Measurements from ENCODE around the gene IQSEC1. TPM values are rescaled to one million over a fixed set of nuclear protein-coding genes. Genes with fewer than 3 reads are reported as not detected.

The IQSEC1 gene
- total RNA-seq, 1 experiment from 2014 or later, result 13.5 TPM

GRCh38 chr3:13045241-13045903, 27.9 kb downstream of the IQSEC1 start:
- Histone ChIP-seq H3K4me3 (ENCODE audit: insufficient read depth, low read depth, low read length) (no peak overlapping the region), H3K36me3 (replicated peaks; ENCODE audit: control insufficient read depth, insufficient read depth, low read length) (no peaks in the 10 kb centered on the region), H3K27me3 (ENCODE audit: control insufficient read depth, insufficient read depth, low read length) (no peaks in the 10 kb centered on the region)
- no peak for DNase-seq

- Histone ChIP-seq H3K4me3 (ENCODE audit: insufficient read depth, low read depth, low read length) (no peak overlapping the region), H3K36me3 (replicated peaks; ENCODE audit: control insufficient read depth, insufficient read depth, low read length) (no peaks in the 10 kb centered on the region), H3K27me3 (ENCODE audit: control insufficient read depth, insufficient read depth, low read length) (no peaks in the 10 kb centered on the region)
- no peak for DNase-seq
These were observed 28.6 kb downstream of the IQSEC1 start for GRCh38 chr3:13044496-13045240.

GRCh38 chr3:13043656-13044055, 29.6 kb downstream of the IQSEC1 start:
- no peaks in the 10 kb centered on the region for H3K27me3 ChIP-seq (ENCODE audit: control insufficient read depth, insufficient read depth, low read length)

GRCh38 chr3:13042715-13043271, 30.4 kb downstream of the IQSEC1 start:
- H3K4me3 ChIP-seq (ENCODE audit: insufficient read depth, low read depth, low read length), result no peak overlapping the region
- peak; percentile 77 for DNase-seq

More at GRCh38 chr3:13043656-13044055, 29.6 kb downstream of the IQSEC1 start:
- H3K4me3 ChIP-seq (ENCODE audit: insufficient read depth, low read depth, low read length), result no peak overlapping the region
- no peak for DNase-seq
- H3K36me3 ChIP-seq (replicated peaks; ENCODE audit: control insufficient read depth, insufficient read depth, low read length), result no peaks in the 10 kb centered on the region

GRCh38 chr3:13042127-13042701, 31.0 kb downstream of the IQSEC1 start:
- H3K4me3 ChIP-seq (ENCODE audit: insufficient read depth, low read depth, low read length), result no peak overlapping the region
- peak; percentile 61 for DNase-seq
- H3K27me3 ChIP-seq (ENCODE audit: control insufficient read depth, insufficient read depth, low read length), result no peaks in the 10 kb centered on the region
- H3K36me3 ChIP-seq (replicated peaks; ENCODE audit: control insufficient read depth, insufficient read depth, low read length), result no peaks in the 10 kb centered on the region

More at GRCh38 chr3:13042715-13043271, 30.4 kb downstream of the IQSEC1 start:
- Histone ChIP-seq H3K27me3 (ENCODE audit: control insufficient read depth, insufficient read depth, low read length) (no peaks in the 10 kb centered on the region), H3K36me3 (replicated peaks; ENCODE audit: control insufficient read depth, insufficient read depth, low read length) (no peaks in the 10 kb centered on the region)

- H3K36me3 ChIP-seq (replicated peaks; ENCODE audit: control insufficient read depth, insufficient read depth, low read length), result no peaks in the 10 kb centered on the region
- DNase-seq, result no peak
- H3K27me3 ChIP-seq (ENCODE audit: control insufficient read depth, insufficient read depth, low read length), result no peaks in the 10 kb centered on the region
- no peak overlapping the region for H3K4me3 ChIP-seq (ENCODE audit: insufficient read depth, low read depth, low read length)
These were observed 32.0 kb downstream of the IQSEC1 start for GRCh38 chr3:13041113-13041776.

- Histone ChIP-seq H3K27me3 (ENCODE audit: control insufficient read depth, insufficient read depth, low read length) (no peaks in the 10 kb centered on the region), H3K36me3 (replicated peaks; ENCODE audit: control insufficient read depth, insufficient read depth, low read length) (no peaks in the 10 kb centered on the region), H3K4me3 (ENCODE audit: insufficient read depth, low read depth, low read length) (no peak overlapping the region)
- no peak for DNase-seq
These were observed 32.7 kb downstream of the IQSEC1 start for GRCh38 chr3:13040361-13041074.

- no peaks in the 10 kb centered on the region for H3K27me3 ChIP-seq (ENCODE audit: control insufficient read depth, insufficient read depth, low read length)
- no peak overlapping the region for H3K4me3 ChIP-seq (ENCODE audit: insufficient read depth, low read depth, low read length)
- no peak for DNase-seq
- H3K36me3 ChIP-seq (replicated peaks; ENCODE audit: control insufficient read depth, insufficient read depth, low read length), result no peaks in the 10 kb centered on the region
These were observed 33.9 kb downstream of the IQSEC1 start for GRCh38 chr3:13039213-13039896.

GRCh38 chr3:13037458-13038117, 35.6 kb downstream of the IQSEC1 start:
- Histone ChIP-seq H3K4me3 (ENCODE audit: insufficient read depth, low read depth, low read length) (no peak overlapping the region), H3K36me3 (replicated peaks; ENCODE audit: control insufficient read depth, insufficient read depth, low read length) (no peaks in the 10 kb centered on the region), H3K27me3 (ENCODE audit: control insufficient read depth, insufficient read depth, low read length) (no peaks in the 10 kb centered on the region)
- DNase-seq, result no peak

- H3K36me3 ChIP-seq (replicated peaks; ENCODE audit: control insufficient read depth, insufficient read depth, low read length), result no peaks in the 10 kb centered on the region
- no peak for DNase-seq
- no peaks in the 10 kb centered on the region for H3K27me3 ChIP-seq (ENCODE audit: control insufficient read depth, insufficient read depth, low read length)
- H3K4me3 ChIP-seq (ENCODE audit: insufficient read depth, low read depth, low read length), result no peak overlapping the region
These were observed 38.4 kb downstream of the IQSEC1 start for GRCh38 chr3:13034861-13035260.

GRCh38 chr3:13034109-13034800, 39.0 kb downstream of the IQSEC1 start:
- no peaks in the 10 kb centered on the region for H3K27me3 ChIP-seq (ENCODE audit: control insufficient read depth, insufficient read depth, low read length)

GRCh38 chr3:13032206-13032605, 41.0 kb downstream of the IQSEC1 start:
- Histone ChIP-seq H3K36me3 (replicated peaks; ENCODE audit: control insufficient read depth, insufficient read depth, low read length) (no peaks in the 10 kb centered on the region), H3K27me3 (ENCODE audit: control insufficient read depth, insufficient read depth, low read length) (no peaks in the 10 kb centered on the region), H3K4me3 (ENCODE audit: insufficient read depth, low read depth, low read length) (no peak overlapping the region)
- no peak for DNase-seq

More at GRCh38 chr3:13034109-13034800, 39.0 kb downstream of the IQSEC1 start:
- DNase-seq, result no peak
- H3K36me3 ChIP-seq (replicated peaks; ENCODE audit: control insufficient read depth, insufficient read depth, low read length), result no peaks in the 10 kb centered on the region
- no peak overlapping the region for H3K4me3 ChIP-seq (ENCODE audit: insufficient read depth, low read depth, low read length)

- Histone ChIP-seq H3K4me3 (ENCODE audit: insufficient read depth, low read depth, low read length) (no peak overlapping the region), H3K27me3 (ENCODE audit: control insufficient read depth, insufficient read depth, low read length) (no peaks in the 10 kb centered on the region), H3K36me3 (replicated peaks; ENCODE audit: control insufficient read depth, insufficient read depth, low read length) (no peaks in the 10 kb centered on the region)
- DNase-seq, result peak; percentile 69
These were observed 41.6 kb downstream of the IQSEC1 start for GRCh38 chr3:13031621-13032020.
